Measurements from ENCODE around the gene SLC38A8. TPM values are rescaled to one million over a fixed set of nuclear protein-coding genes. Genes with fewer than 3 reads are reported as not detected.

Gene SLC38A8
- total RNA-seq, 1 experiment from 2014 or later: not detected

- POLR2A ChIA-PET: interaction anchor here (0.6 kb wide), 1 partner anchor 31 kb away, joined by 3 read pairs; no protein-coding TSS in a partner anchor
- no peaks in the 10 kb centered on the region for H3K9me3 ChIP-seq (ENCODE audit: control insufficient read depth, insufficient read depth, low read depth, low read length)
- TF ChIP-seq TCF7L2 (IDR thresholded peaks at IDR 0.05; ENCODE audit: low read depth, low read length) (no peak), REST (IDR thresholded peaks at IDR 0.05; ENCODE audit: insufficient read depth in 1 of 2, low read depth in 2 of 2, low read length in 1 of 2) (no peak), SIN3A (IDR thresholded peaks at IDR 0.05; ENCODE audit: borderline replicate concordance, insufficient read depth, low read depth, low read length) (no peak), CTCF (IDR thresholded peaks at IDR 0.05) (no peak), POLR2AphosphoS5 (IDR thresholded peaks at IDR 0.05; ENCODE audit: low read depth, low read length) (no peak)
- no peaks in the 10 kb centered on the region for H3K27me3 ChIP-seq (ENCODE audit: control insufficient read depth, insufficient read depth, low read length)
- in situ Hi-C loops (cut with HindIII; ENCODE audit: low pct_unique_long_range_greater_than_20kb, low sequenced_read_pairs): no loop called here
- H3K4me3 ChIP-seq (ENCODE audit: low read depth in 2 of 2, low read length in 2 of 2): no peak overlapping the region
- H3K27ac ChIP-seq (ENCODE audit: low read length): no peak overlapping the region
- H3K4me1 ChIP-seq (ENCODE audit: control insufficient read depth, insufficient read depth, low read length): no peaks in the 10 kb centered on the region
- no TSS peak for BruUV-seq (replicated peaks)
- ATAC-seq (no peak), DNase-seq (ENCODE audit: low read depth, low spot score) (no peak)
- H3K36me3 ChIP-seq (ENCODE audit: control insufficient read depth, insufficient read depth, low read length): no peaks in the 10 kb centered on the region
- intact Hi-C loops (cut with micrococcal nuclease; ENCODE audit: unreplicated experiment): no loop called here
- CTCF ChIA-PET: no interaction called here
Measured at GRCh38 chr16:84036131-84036530, 6.5 kb downstream of the SLC38A8 start.

- Histone ChIP-seq H3K4me3 (ENCODE audit: low read depth in 2 of 2, low read length in 2 of 2) (no peak overlapping the region), H3K36me3 (ENCODE audit: control insufficient read depth, insufficient read depth, low read length) (no peaks in the 10 kb centered on the region), H3K27me3 (ENCODE audit: control insufficient read depth, insufficient read depth, low read length) (no peaks in the 10 kb centered on the region), H3K4me1 (ENCODE audit: control insufficient read depth, insufficient read depth, low read length) (no peaks in the 10 kb centered on the region), H3K9me3 (ENCODE audit: control insufficient read depth, insufficient read depth, low read depth, low read length) (no peaks in the 10 kb centered on the region), H3K27ac (ENCODE audit: low read length) (no peak overlapping the region)
- intact Hi-C loops (cut with micrococcal nuclease; ENCODE audit: unreplicated experiment) (no loop called here), in situ Hi-C loops (cut with HindIII; ENCODE audit: low pct_unique_long_range_greater_than_20kb, low sequenced_read_pairs) (no loop called here)
- no peak for ATAC-seq
- DNase-seq (ENCODE audit: low read depth, low spot score): no peak
- BruUV-seq (replicated peaks): no TSS peak
- ChIA-PET CTCF (no interaction called here), POLR2A (no interaction called here)
- no peak for TF ChIP-seq TCF7L2 (IDR thresholded peaks at IDR 0.05; ENCODE audit: low read depth, low read length)
- TF ChIP-seq REST (IDR thresholded peaks at IDR 0.05; ENCODE audit: insufficient read depth in 1 of 2, low read depth in 2 of 2, low read length in 1 of 2): no peak
- TF ChIP-seq POLR2AphosphoS5 (IDR thresholded peaks at IDR 0.05; ENCODE audit: low read depth, low read length): no peak
- TF ChIP-seq CTCF (IDR thresholded peaks at IDR 0.05): no peak
- TF ChIP-seq SIN3A (IDR thresholded peaks at IDR 0.05; ENCODE audit: borderline replicate concordance, insufficient read depth, low read depth, low read length): no peak
Measured at GRCh38 chr16:84034516-84034915, 8.1 kb downstream of the SLC38A8 start.

Data from Panc1 (cell line).